GM23338 (cell line): ENCODE data around the gene PERCC1. TPM values are rescaled to one million over a fixed set of nuclear protein-coding genes. Genes with fewer than 3 reads are reported as not detected.

ENCODE experiments used
- ATAC-seq: fragments of 200-7000 bp; cut with Tn5 transposase; 3 replicates; pipeline ENCODE4 v1.9.1; 2020
- DNase-seq: peaks from one replicate; pipeline ENCODE4 v3.0.0-alpha.2; 2015; ENCODE audit warnings: low spot score
- H2AFZ ChIP-seq: fragments of 200-600 bp; sonication (generic); 2 replicates; pipeline ENCODE4 v1.8.0; 2016; ENCODE audit warnings: antibody characterized with exemption, mild to moderate bottlenecking, moderate library complexity
- H3F3A ChIP-seq: fragments of 200-600 bp; sonication (generic); replicated peaks from 2 replicates; pipeline ENCODE4 v1.8.0; 2017; ENCODE audit warnings: antibody characterized with exemption, mixed run types, low read depth
- H3K27ac ChIP-seq: fragments of 200-600 bp; sonication (generic); 2 replicates; pipeline ENCODE4 v1.6.1; 2016; ENCODE audit warnings: low read depth
- H3K27me3 ChIP-seq: fragments of 200-600 bp; sonication (generic); 2 replicates; pipeline ENCODE4 v1.8.0; 2016; ENCODE audit warnings: mild to moderate bottlenecking, mixed run types, moderate library complexity; ENCODE audit not compliant: insufficient read depth
- H3K36me3 ChIP-seq: fragments of 200-600 bp; sonication (generic); 2 replicates; pipeline ENCODE4 v1.8.0; 2016; ENCODE audit warnings: mild to moderate bottlenecking; ENCODE audit not compliant: insufficient read depth
- H3K4me1 ChIP-seq: fragments of 200-600 bp; sonication (generic); 2 replicates; pipeline ENCODE4 v1.8.0; 2016; ENCODE audit warnings: mild to moderate bottlenecking, moderate library complexity; ENCODE audit not compliant: insufficient read depth
- H3K4me2 ChIP-seq: fragments of 200-600 bp; sonication (generic); 2 replicates; pipeline ENCODE4 v1.7.1; 2017; ENCODE audit warnings: mixed run types
- H3K4me3 ChIP-seq: fragments of 200-600 bp; sonication (generic); 2 replicates; pipeline ENCODE4 v1.6.1; 2016; ENCODE audit warnings: mixed run types
- H3K79me2 ChIP-seq: fragments of 200-600 bp; sonication (generic); replicated peaks from 2 replicates; pipeline ENCODE4 v1.8.0; 2017; ENCODE audit warnings: mild to moderate bottlenecking; ENCODE audit not compliant: insufficient read depth
- H3K9me2 ChIP-seq: fragments of 200-600 bp; sonication (generic); 2 replicates; pipeline ENCODE4 v1.8.0; 2017; ENCODE audit not compliant: insufficient read depth
- H4K20me1 ChIP-seq: fragments of 200-600 bp; sonication (generic); replicated peaks from 2 replicates; pipeline ENCODE4 v1.8.0; 2017; ENCODE audit warnings: mild to moderate bottlenecking; ENCODE audit not compliant: insufficient read depth
- H3K27ac Mint-ChIP-seq: 2 replicates; pipeline ENCODE4 v1.8.0; 2020; ENCODE audit warnings: inconsistent platforms, mild to moderate bottlenecking, moderate library complexity, mixed read lengths
- H3K27me3 Mint-ChIP-seq: 3 replicates; pipeline ENCODE4 v1.8.0; 2022; ENCODE audit warnings: low read depth, mild to moderate bottlenecking, moderate library complexity, mixed read lengths, inconsistent platforms; ENCODE audit not compliant: insufficient read depth, poor library complexity
- H3K36me3 Mint-ChIP-seq: 3 replicates; pipeline ENCODE4 v1.8.0; 2021; ENCODE audit warnings: low read depth, mild to moderate bottlenecking, inconsistent platforms, moderate library complexity, mixed read lengths
- H3K4me1 Mint-ChIP-seq: 3 replicates; pipeline ENCODE4 v1.8.0; 2020; ENCODE audit warnings: mild to moderate bottlenecking, inconsistent platforms, mixed read lengths
- H3K4me3 Mint-ChIP-seq: 3 replicates; pipeline ENCODE4 v1.8.0; 2021; ENCODE audit warnings: moderate library complexity, mild to moderate bottlenecking, inconsistent platforms, mixed read lengths
- H3K9me3 Mint-ChIP-seq: 3 replicates; pipeline ENCODE4 v1.8.0; 2020; ENCODE audit warnings: moderate library complexity, mild to moderate bottlenecking, inconsistent platforms, mixed read lengths
- CREB1 ChIP-seq: fragments of 250-450 bp; sonication (Bioruptor Pico); IDR thresholded peaks from 2 replicates; pipeline ENCODE4 v1.5.0; 2020; ENCODE audit warnings: low read depth, mild to moderate bottlenecking, moderate library complexity
- EZH2 ChIP-seq: fragments of 200-600 bp; sonication (generic); IDR thresholded peaks from one replicate; pipeline ENCODE4 v1.8.0; 2017; ENCODE audit warnings: antibody characterized with exemption, mild to moderate bottlenecking, low read depth; ENCODE audit not compliant: unreplicated experiment
- EZH2phosphoT487 ChIP-seq: fragments of 200-600 bp; sonication (generic); IDR thresholded peaks from one replicate; pipeline ENCODE4 v1.8.1; 2018; ENCODE audit warnings: antibody characterized with exemption; ENCODE audit not compliant: unreplicated experiment
- JUNB ChIP-seq: IDR thresholded peaks from one replicate; pipeline ENCODE4 v1.6.1; 2016; ENCODE audit warnings: antibody characterized with exemption; ENCODE audit not compliant: unreplicated experiment
- NANOG ChIP-seq: IDR thresholded peaks from 2 replicates; pipeline ENCODE4 v1.6.1; 2016; ENCODE audit warnings: antibody characterized with exemption, borderline replicate concordance
- POLR2AphosphoS5 ChIP-seq: IDR thresholded peaks from 2 replicates; pipeline ENCODE4 v1.6.1; 2016; ENCODE audit warnings: antibody characterized with exemption, low read depth
- STAT1 ChIP-seq: IDR thresholded peaks from one replicate; pipeline ENCODE4 v1.6.1; 2016; ENCODE audit warnings: antibody characterized with exemption; ENCODE audit not compliant: unreplicated experiment
- ZNF114 ChIP-seq: fragments of 250-450 bp; sonication (Bioruptor Pico); IDR thresholded peaks from 2 replicates; pipeline ENCODE4 v1.5.0; 2020; ENCODE audit warnings: mild to moderate bottlenecking, moderate library complexity
- ZNF331 ChIP-seq: fragments of 250-450 bp; sonication (Bioruptor Pico); IDR thresholded peaks from 2 replicates; pipeline ENCODE4 v1.5.0; 2020; ENCODE audit warnings: low read depth, mild to moderate bottlenecking, moderate library complexity
- polyA plus RNA-seq: library from polyadenylated mRNA; unstranded; fragments of >200 nt; fragmentation: Nextera tagmentation; extraction: Ambion mirVana; gene quantifications from 2 replicates; pipeline ENCODE4 v1.2.1, GENCODE V29; 2016
- total RNA-seq: library from RNA; depleted of rRNA; stranded (reverse); fragments of >200 nt; shearing (Covaris generic); gene quantifications from 2 replicates; pipeline ENCODE4 v1.2.3, GENCODE V29; 2014
- TF ChIP-seq, protein P1 (sequence below): IDR thresholded peaks from one replicate; pipeline ENCODE4 v1.6.1; 2018; ENCODE audit warnings: antibody characterized with exemption; ENCODE audit not compliant: unreplicated experiment
- TF ChIP-seq, protein P2 (sequence below): fragments of 250-450 bp; sonication (Bioruptor Pico); IDR thresholded peaks from 2 replicates; pipeline ENCODE4 v1.5.0; 2020; ENCODE audit warnings: mild to moderate bottlenecking, moderate library complexity
- TF ChIP-seq, protein P3 (sequence below): IDR thresholded peaks from 2 replicates; pipeline ENCODE4 v1.6.1; 2016; ENCODE audit warnings: antibody characterized with exemption
- TF ChIP-seq, protein P4 (sequence below), 2 experiments: fragments of 200-600 bp in 1 of 2; sonication (generic) in 1 of 2; conservative IDR thresholded peaks; 2 replicates each; pipeline versions ENCODE4 v1.5.1 to v1.6.1; 2016 to 2017; ENCODE audit warnings: antibody characterized with exemption in 2 of 2, low read depth in 2 of 2, mild to moderate bottlenecking in 2 of 2, moderate library complexity in 1 of 2

The PERCC1 gene
- total and polyA plus RNA-seq, 2 experiments from 2014 or later, result not detected

DNA sequence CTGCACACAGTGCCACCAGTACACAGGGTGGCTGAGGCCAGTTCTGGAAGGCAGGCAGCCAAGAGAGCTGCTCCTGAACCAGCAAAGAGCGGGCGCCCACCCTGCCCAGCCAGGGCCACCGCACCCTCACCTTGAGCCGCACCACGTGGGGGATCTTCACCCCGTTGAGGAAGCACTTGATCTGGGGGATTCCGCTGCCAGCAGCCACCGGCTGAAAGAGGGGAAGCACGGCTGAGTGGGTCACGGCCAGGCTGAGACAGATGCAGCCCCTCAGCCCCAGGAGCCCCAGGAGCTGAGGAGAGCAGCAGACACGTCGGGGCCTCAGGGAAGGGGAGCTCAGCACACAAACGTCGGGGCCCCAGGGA, 28.1 kb downstream of the PERCC1 start:
- ATAC-seq (no peak), DNase-seq (no peak)
- Mint-ChIP-seq H3K27ac (no peak overlapping the region), H3K9me3 (no peaks in the 10 kb centered on the region), H3K4me3 (no peak overlapping the region), H3K36me3 (peaks cover 8% of the 10 kb centered on the region), H3K4me1 (no peaks in the 10 kb centered on the region; the same call in 2 of the 3 replicates), H3K27me3 (no peaks in the 10 kb centered on the region)
- Histone ChIP-seq H3K27me3 (no peaks in the 10 kb centered on the region), H3K4me2 (no peak overlapping the region), H3K79me2 (no peaks in the 10 kb centered on the region; the same call in 1 of the 2 replicates), H2AFZ (no peak overlapping the region), H3K36me3 (no peaks in the 10 kb centered on the region), H3K9me2 (no peaks in the 10 kb centered on the region), H3K4me1 (no peaks in the 10 kb centered on the region), H3K27ac (no peak overlapping the region), H3F3A (no peaks in the 10 kb centered on the region), H3K4me3 (no peak overlapping the region), H4K20me1 (peaks cover 4% of the 10 kb centered on the region)
- TF ChIP-seq JUNB (no peak), CREB1 (CRISPR knock-in tag) (no peak), EZH2 (no peak), ZNF114 (CRISPR knock-in tag) (no peak), ZNF331 (no peak), NANOG (no peak), POLR2AphosphoS5 (no peak), EZH2phosphoT487 (no peak), STAT1 (no peak)
- TF ChIP-seq, protein P1, sequence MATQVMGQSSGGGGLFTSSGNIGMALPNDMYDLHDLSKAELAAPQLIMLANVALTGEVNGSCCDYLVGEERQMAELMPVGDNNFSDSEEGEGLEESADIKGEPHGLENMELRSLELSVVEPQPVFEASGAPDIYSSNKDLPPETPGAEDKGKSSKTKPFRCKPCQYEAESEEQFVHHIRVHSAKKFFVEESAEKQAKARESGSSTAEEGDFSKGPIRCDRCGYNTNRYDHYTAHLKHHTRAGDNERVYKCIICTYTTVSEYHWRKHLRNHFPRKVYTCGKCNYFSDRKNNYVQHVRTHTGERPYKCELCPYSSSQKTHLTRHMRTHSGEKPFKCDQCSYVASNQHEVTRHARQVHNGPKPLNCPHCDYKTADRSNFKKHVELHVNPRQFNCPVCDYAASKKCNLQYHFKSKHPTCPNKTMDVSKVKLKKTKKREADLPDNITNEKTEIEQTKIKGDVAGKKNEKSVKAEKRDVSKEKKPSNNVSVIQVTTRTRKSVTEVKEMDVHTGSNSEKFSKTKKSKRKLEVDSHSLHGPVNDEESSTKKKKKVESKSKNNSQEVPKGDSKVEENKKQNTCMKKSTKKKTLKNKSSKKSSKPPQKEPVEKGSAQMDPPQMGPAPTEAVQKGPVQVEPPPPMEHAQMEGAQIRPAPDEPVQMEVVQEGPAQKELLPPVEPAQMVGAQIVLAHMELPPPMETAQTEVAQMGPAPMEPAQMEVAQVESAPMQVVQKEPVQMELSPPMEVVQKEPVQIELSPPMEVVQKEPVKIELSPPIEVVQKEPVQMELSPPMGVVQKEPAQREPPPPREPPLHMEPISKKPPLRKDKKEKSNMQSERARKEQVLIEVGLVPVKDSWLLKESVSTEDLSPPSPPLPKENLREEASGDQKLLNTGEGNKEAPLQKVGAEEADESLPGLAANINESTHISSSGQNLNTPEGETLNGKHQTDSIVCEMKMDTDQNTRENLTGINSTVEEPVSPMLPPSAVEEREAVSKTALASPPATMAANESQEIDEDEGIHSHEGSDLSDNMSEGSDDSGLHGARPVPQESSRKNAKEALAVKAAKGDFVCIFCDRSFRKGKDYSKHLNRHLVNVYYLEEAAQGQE, result no peak
- TF ChIP-seq, protein P2, sequence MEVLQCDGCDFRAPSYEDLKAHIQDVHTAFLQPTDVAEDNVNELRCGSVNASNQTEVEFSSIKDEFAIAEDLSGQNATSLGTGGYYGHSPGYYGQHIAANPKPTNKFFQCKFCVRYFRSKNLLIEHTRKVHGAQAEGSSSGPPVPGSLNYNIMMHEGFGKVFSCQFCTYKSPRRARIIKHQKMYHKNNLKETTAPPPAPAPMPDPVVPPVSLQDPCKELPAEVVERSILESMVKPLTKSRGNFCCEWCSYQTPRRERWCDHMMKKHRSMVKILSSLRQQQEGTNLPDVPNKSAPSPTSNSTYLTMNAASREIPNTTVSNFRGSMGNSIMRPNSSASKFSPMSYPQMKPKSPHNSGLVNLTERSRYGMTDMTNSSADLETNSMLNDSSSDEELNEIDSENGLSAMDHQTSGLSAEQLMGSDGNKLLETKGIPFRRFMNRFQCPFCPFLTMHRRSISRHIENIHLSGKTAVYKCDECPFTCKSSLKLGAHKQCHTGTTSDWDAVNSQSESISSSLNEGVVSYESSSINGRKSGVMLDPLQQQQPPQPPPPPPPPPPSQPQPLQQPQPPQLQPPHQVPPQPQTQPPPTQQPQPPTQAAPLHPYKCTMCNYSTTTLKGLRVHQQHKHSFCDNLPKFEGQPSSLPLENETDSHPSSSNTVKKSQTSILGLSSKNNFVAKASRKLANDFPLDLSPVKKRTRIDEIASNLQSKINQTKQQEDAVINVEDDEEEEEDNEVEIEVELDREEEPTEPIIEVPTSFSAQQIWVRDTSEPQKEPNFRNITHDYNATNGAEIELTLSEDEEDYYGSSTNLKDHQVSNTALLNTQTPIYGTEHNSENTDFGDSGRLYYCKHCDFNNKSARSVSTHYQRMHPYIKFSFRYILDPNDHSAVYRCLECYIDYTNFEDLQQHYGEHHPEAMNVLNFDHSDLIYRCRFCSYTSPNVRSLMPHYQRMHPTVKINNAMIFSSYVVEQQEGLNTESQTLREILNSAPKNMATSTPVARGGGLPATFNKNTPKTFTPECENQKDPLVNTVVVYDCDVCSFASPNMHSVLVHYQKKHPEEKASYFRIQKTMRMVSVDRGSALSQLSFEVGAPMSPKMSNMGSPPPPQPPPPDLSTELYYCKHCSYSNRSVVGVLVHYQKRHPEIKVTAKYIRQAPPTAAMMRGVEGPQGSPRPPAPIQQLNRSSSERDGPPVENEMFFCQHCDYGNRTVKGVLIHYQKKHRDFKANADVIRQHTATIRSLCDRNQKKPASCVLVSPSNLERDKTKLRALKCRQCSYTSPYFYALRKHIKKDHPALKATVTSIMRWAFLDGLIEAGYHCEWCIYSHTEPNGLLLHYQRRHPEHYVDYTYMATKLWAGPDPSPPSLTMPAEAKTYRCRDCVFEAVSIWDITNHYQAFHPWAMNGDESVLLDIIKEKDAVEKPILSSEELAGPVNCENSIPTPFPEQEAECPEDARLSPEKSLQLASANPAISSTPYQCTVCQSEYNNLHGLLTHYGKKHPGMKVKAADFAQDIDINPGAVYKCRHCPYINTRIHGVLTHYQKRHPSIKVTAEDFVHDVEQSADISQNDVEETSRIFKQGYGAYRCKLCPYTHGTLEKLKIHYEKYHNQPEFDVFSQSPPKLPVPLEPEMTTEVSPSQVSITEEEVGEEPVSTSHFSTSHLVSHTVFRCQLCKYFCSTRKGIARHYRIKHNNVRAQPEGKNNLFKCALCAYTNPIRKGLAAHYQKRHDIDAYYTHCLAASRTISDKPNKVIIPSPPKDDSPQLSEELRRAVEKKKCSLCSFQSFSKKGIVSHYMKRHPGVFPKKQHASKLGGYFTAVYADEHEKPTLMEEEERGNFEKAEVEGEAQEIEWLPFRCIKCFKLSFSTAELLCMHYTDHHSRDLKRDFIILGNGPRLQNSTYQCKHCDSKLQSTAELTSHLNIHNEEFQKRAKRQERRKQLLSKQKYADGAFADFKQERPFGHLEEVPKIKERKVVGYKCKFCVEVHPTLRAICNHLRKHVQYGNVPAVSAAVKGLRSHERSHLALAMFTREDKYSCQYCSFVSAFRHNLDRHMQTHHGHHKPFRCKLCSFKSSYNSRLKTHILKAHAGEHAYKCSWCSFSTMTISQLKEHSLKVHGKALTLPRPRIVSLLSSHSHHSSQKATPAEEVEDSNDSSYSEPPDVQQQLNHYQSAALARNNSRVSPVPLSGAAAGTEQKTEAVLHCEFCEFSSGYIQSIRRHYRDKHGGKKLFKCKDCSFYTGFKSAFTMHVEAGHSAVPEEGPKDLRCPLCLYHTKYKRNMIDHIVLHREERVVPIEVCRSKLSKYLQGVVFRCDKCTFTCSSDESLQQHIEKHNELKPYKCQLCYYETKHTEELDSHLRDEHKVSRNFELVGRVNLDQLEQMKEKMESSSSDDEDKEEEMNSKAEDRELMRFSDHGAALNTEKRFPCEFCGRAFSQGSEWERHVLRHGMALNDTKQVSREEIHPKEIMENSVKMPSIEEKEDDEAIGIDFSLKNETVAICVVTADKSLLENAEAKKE (CRISPR knock-in tag), result no peak
- TF ChIP-seq, protein P3, sequence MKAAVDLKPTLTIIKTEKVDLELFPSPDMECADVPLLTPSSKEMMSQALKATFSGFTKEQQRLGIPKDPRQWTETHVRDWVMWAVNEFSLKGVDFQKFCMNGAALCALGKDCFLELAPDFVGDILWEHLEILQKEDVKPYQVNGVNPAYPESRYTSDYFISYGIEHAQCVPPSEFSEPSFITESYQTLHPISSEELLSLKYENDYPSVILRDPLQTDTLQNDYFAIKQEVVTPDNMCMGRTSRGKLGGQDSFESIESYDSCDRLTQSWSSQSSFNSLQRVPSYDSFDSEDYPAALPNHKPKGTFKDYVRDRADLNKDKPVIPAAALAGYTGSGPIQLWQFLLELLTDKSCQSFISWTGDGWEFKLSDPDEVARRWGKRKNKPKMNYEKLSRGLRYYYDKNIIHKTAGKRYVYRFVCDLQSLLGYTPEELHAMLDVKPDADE, result no peak
- TF ChIP-seq, protein P4, sequence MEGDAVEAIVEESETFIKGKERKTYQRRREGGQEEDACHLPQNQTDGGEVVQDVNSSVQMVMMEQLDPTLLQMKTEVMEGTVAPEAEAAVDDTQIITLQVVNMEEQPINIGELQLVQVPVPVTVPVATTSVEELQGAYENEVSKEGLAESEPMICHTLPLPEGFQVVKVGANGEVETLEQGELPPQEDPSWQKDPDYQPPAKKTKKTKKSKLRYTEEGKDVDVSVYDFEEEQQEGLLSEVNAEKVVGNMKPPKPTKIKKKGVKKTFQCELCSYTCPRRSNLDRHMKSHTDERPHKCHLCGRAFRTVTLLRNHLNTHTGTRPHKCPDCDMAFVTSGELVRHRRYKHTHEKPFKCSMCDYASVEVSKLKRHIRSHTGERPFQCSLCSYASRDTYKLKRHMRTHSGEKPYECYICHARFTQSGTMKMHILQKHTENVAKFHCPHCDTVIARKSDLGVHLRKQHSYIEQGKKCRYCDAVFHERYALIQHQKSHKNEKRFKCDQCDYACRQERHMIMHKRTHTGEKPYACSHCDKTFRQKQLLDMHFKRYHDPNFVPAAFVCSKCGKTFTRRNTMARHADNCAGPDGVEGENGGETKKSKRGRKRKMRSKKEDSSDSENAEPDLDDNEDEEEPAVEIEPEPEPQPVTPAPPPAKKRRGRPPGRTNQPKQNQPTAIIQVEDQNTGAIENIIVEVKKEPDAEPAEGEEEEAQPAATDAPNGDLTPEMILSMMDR (conservative IDR thresholded peaks at IDR 0.05; ENCODE audit: low read depth in 2 of 2), result no peak
